K562 (cell line): ENCODE data around the gene ARHGAP9. TPM values are rescaled to one million over a fixed set of nuclear protein-coding genes. Genes with fewer than 3 reads are reported as not detected.
A peak's percentile ranks its signal among the peaks of the same experiment; 100 is the strongest.

Experiments
- ATF4 ChIP-seq: fragments of 450-650 bp; formaldehyde crosslinking; IDR thresholded peaks from 2 replicates; pipeline ENCODE4 v1.4.0; 2022; ENCODE audit warnings: mild to moderate bottlenecking, moderate library complexity
- BDP1 ChIP-seq: IDR thresholded peaks from 3 replicates; pipeline ENCODE4 v1.6.1; 2011; ENCODE audit not compliant: insufficient read length, insufficient read depth
- HCFC1 ChIP-seq: IDR thresholded peaks from 2 replicates; pipeline ENCODE4 v1.6.1; 2012; ENCODE audit warnings: low read depth, low read length, improper control_type of control experiment
- MCM5 ChIP-seq: fragments of 450-650 bp; IDR thresholded peaks from 2 replicates; pipeline ENCODE4 v1.6.1; 2016; ENCODE audit warnings: low read depth
- MTA1 ChIP-seq: fragments of 450-650 bp; IDR thresholded peaks from 2 replicates; pipeline ENCODE4 v1.6.1; 2017; ENCODE audit warnings: borderline replicate concordance
- MYC ChIP-seq, 2 experiments: fragments of 250-450 bp in 1 of 2; sonication (Bioruptor Pico) in 1 of 2; IDR thresholded peaks; 2 replicates each; pipeline versions ENCODE4 v1.5.1 to v1.6.1; 2012 to 2021; ENCODE audit warnings: low read depth in 2 of 2, borderline replicate concordance in 1 of 2, improper control_type of control experiment in 1 of 2, low read length in 1 of 2, mild to moderate bottlenecking in 1 of 2, moderate library complexity in 1 of 2
- RAD21 ChIP-seq, 2 experiments: fragments of 250-450 bp in 1 of 2; fragments of 450-650 bp in 1 of 2; sonication (Bioruptor Pico) in 1 of 2; formaldehyde crosslinking in 1 of 2; IDR thresholded peaks in 1 of 2; conservative IDR thresholded peaks in 1 of 2; 2 replicates each; pipeline versions ENCODE4 v1.4.0 to v1.8.0; 2020 to 2022; ENCODE audit warnings: mild to moderate bottlenecking in 2 of 2, moderate library complexity in 1 of 2
- SMARCB1 ChIP-seq: IDR thresholded peaks from 2 replicates; pipeline ENCODE4 v1.6.1; 2011; ENCODE audit warnings: improper control_type of control experiment, low read depth; ENCODE audit not compliant: insufficient read length
- SUPT5H ChIP-seq: fragments of 450-650 bp; IDR thresholded peaks from 2 replicates; pipeline ENCODE4 v1.6.1; 2016
- TEAD1 ChIP-seq, 2 experiments: fragments of 450-650 bp in 1 of 2; sonication (generic) in 1 of 2; formaldehyde crosslinking; IDR thresholded peaks; 2 replicates each; pipeline versions ENCODE4 v1.4.0 to v1.8.0; 2020 to 2022; ENCODE audit warnings: mild to moderate bottlenecking in 2 of 2, missing genetic modification reagents in 1 of 2
- TFAP4 ChIP-seq: sonication (generic); formaldehyde crosslinking; IDR thresholded peaks from 2 replicates; pipeline ENCODE4 v1.8.0; 2022; ENCODE audit warnings: missing genetic modification reagents, mild to moderate bottlenecking, moderate library complexity, borderline replicate concordance
- TRIM24 ChIP-seq, 2 experiments: fragments of 450-650 bp; IDR thresholded peaks; 2 replicates each; pipeline ENCODE4 v1.6.1; 2016
- WHSC1 ChIP-seq: IDR thresholded peaks from one replicate; pipeline ENCODE4 v1.6.1; 2012; ENCODE audit warnings: low read length, control low read depth, inconsistent platforms
- ZBTB17 ChIP-seq: fragments of 450-650 bp; formaldehyde crosslinking; IDR thresholded peaks from 2 replicates; pipeline ENCODE4 v1.4.0; 2020; ENCODE audit warnings: mild to moderate bottlenecking
- ZNF324 ChIP-seq: fragments of 250-450 bp; sonication (Bioruptor Pico); IDR thresholded peaks from 2 replicates; pipeline ENCODE4 v1.4.0; 2020; ENCODE audit warnings: mild to moderate bottlenecking
- ZNF407 ChIP-seq: fragments of 450-650 bp; IDR thresholded peaks from 2 replicates; pipeline ENCODE4 v1.6.1; 2016; ENCODE audit warnings: low read depth
- polyA plus RNA-seq, 8 experiments: library from polyadenylated mRNA; depleted of rRNA in 4 of 8; stranded (reverse) in 5 of 8; unstranded in 3 of 8; fragments of >200 nt; fragmentation: Nextera tagmentation in 2 of 8; fragmentation: Illumina TruSeq in 1 of 8; extraction: Ambion mirVana in 2 of 8; extraction: Trizol in 1 of 8; gene quantifications; 2 replicates each; pipeline versions ENCODE4 v1.2.1 to v1.2.3, GENCODE V29; 2011 to 2014; ENCODE audit warnings: inconsistent platforms in 1 of 8, missing spikeins in 1 of 8
- total RNA-seq, 7 experiments: library from RNA; depleted of rRNA in 6 of 7; stranded (reverse); fragments of >200 nt in 6 of 7; fragmentation: Illumina TruSeq in 2 of 7; extraction: Trizol in 2 of 7; gene quantifications; 2 replicates each; pipeline versions ENCODE4 v1.2.1 to v1.2.3, GENCODE V29; 2011 to 2021; ENCODE audit warnings: low replicate concordance in 1 of 7
- TF ChIP-seq, protein P1 (sequence below): sonication (generic); formaldehyde crosslinking; IDR thresholded peaks from 2 replicates; pipeline ENCODE4 v1.8.1; 2023; ENCODE audit warnings: mild to moderate bottlenecking, missing genetic modification reagents, moderate library complexity

ARHGAP9 gene
- total and polyA plus RNA-seq, 9 of the 15 experiments (the other 6 are each of a cell fraction or from before 2014, with no cell fraction given): 1.5 to 10.2 (median 5.1) TPM

- TF ChIP-seq ZBTB17 (CRISPR knock-in tag) (no peak), TEAD1 (CRISPR knock-in tag; IDR thresholded peaks at IDR 0.05) (peak in 1 of 2 experiments; percentile 53; a peak in 1 of 4 replicates), TFAP4 (CRISPR knock-in tag) (no peak), TRIM24 (IDR thresholded peaks at IDR 0.05) (no peak), MYC (IDR thresholded peaks at IDR 0.05; ENCODE audit: low read depth, low read length) (no peak), MYC (CRISPR knock-in tag; IDR thresholded peaks at IDR 0.05; ENCODE audit: borderline replicate concordance, low read depth) (no peak), RAD21 (CRISPR knock-in tag; conservative IDR thresholded peaks at IDR 0.05 in 1 of 2, IDR thresholded peaks at IDR 0.05 in 1 of 2) (peak in 1 of 2 experiments; percentile 27; a peak in 1 of 4 replicates), ATF4 (CRISPR knock-in tag) (peak; percentile 45; the same call in 1 of the 2 replicates), MCM5 (no peak), WHSC1 (no peak), BDP1 (no peak), ZNF407 (no peak), SUPT5H (no peak), HCFC1 (no peak), ZNF324 (CRISPR knock-in tag) (peak; percentile 4; the same call in 1 of the 2 replicates), SMARCB1 (no peak), MTA1 (no peak)
- TF ChIP-seq, protein P1, sequence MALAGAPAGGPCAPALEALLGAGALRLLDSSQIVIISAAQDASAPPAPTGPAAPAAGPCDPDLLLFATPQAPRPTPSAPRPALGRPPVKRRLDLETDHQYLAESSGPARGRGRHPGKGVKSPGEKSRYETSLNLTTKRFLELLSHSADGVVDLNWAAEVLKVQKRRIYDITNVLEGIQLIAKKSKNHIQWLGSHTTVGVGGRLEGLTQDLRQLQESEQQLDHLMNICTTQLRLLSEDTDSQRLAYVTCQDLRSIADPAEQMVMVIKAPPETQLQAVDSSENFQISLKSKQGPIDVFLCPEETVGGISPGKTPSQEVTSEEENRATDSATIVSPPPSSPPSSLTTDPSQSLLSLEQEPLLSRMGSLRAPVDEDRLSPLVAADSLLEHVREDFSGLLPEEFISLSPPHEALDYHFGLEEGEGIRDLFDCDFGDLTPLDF (CRISPR knock-in tag): no peak
These were observed 41.9 kb upstream of the ARHGAP9 start (continued) for GRCh38 chr12:57521525-57522010.
